C4-2B (cell line): ENCODE data around the gene DRG1.

Source experiments
- ZFX ChIP-seq: fragments of 450-650 bp; IDR thresholded peaks from 2 replicates; pipeline ENCODE4 v1.6.1; 2017
- TF ChIP-seq, protein P1 (sequence below): fragments of 450-650 bp; conservative IDR thresholded peaks from 2 replicates; pipeline ENCODE4 v1.5.1; 2017; ENCODE audit warnings: mild to moderate bottlenecking

DNA sequence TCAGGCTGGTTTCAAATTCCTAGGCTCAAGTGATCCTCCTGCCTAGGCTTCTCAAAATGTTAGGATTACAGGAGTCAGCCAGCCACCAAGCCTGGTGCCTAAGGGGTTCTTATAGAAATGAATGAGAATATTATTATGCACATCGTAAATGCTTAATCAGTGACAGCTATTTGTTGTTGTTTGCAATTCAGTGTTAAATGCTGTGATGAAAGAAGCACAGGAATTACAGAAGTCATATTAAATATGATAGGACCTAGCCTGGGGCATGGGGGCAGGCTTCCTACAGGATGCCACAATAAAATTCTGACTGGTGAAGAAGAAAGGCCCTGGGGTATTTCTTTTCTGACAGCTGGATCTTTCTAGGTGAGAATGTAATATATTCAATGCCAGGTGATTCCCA is 39.4 kb upstream of the DRG1 start:
- TF ChIP-seq, protein P1, sequence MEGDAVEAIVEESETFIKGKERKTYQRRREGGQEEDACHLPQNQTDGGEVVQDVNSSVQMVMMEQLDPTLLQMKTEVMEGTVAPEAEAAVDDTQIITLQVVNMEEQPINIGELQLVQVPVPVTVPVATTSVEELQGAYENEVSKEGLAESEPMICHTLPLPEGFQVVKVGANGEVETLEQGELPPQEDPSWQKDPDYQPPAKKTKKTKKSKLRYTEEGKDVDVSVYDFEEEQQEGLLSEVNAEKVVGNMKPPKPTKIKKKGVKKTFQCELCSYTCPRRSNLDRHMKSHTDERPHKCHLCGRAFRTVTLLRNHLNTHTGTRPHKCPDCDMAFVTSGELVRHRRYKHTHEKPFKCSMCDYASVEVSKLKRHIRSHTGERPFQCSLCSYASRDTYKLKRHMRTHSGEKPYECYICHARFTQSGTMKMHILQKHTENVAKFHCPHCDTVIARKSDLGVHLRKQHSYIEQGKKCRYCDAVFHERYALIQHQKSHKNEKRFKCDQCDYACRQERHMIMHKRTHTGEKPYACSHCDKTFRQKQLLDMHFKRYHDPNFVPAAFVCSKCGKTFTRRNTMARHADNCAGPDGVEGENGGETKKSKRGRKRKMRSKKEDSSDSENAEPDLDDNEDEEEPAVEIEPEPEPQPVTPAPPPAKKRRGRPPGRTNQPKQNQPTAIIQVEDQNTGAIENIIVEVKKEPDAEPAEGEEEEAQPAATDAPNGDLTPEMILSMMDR, result no peak
- no peak for TF ChIP-seq ZFX
